ENCODE measurements around the gene DPH2.

Gene DPH2

DNA sequence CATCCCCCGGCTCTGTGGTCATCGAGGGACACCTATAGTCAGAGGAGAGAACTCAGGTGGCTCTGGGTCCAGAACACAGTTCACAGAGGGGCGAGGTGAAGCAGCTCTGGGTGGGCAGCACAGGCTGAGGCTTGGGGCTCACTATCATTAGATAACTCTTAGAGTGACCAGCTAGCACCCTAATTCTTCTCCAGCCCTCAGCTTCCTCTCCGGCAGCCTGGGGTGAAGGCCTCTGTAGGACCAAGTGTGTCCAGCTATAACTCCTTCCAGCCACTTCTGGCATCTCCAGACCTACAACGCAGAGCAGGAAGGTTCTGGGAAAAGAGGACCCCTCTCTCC, 34.9 kb upstream of the DPH2 start:
- TF ChIP-seq, protein P1, sequence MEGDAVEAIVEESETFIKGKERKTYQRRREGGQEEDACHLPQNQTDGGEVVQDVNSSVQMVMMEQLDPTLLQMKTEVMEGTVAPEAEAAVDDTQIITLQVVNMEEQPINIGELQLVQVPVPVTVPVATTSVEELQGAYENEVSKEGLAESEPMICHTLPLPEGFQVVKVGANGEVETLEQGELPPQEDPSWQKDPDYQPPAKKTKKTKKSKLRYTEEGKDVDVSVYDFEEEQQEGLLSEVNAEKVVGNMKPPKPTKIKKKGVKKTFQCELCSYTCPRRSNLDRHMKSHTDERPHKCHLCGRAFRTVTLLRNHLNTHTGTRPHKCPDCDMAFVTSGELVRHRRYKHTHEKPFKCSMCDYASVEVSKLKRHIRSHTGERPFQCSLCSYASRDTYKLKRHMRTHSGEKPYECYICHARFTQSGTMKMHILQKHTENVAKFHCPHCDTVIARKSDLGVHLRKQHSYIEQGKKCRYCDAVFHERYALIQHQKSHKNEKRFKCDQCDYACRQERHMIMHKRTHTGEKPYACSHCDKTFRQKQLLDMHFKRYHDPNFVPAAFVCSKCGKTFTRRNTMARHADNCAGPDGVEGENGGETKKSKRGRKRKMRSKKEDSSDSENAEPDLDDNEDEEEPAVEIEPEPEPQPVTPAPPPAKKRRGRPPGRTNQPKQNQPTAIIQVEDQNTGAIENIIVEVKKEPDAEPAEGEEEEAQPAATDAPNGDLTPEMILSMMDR (IDR thresholded peaks at IDR 0.05; ENCODE audit: low read depth, low read length, missing control alignments): no peak
- DNase-seq: no peak
- Histone ChIP-seq H3K4me3 (ENCODE audit: low read depth, low read length) (no peak overlapping the region), H3K27me3 (replicated peaks) (no peaks in the 10 kb centered on the region), H3K27ac (no peak overlapping the region), H3K36me3 (replicated peaks) (peaks cover 2% of the 10 kb centered on the region)
- in situ Hi-C loops (cut with HindIII; ENCODE audit: low pct_ligation_motif_present, low sequenced_read_pairs): loop anchor here (25.0 kb wide), 1 partner anchor 173 kb away; no protein-coding TSS in a partner anchor

DNA sequence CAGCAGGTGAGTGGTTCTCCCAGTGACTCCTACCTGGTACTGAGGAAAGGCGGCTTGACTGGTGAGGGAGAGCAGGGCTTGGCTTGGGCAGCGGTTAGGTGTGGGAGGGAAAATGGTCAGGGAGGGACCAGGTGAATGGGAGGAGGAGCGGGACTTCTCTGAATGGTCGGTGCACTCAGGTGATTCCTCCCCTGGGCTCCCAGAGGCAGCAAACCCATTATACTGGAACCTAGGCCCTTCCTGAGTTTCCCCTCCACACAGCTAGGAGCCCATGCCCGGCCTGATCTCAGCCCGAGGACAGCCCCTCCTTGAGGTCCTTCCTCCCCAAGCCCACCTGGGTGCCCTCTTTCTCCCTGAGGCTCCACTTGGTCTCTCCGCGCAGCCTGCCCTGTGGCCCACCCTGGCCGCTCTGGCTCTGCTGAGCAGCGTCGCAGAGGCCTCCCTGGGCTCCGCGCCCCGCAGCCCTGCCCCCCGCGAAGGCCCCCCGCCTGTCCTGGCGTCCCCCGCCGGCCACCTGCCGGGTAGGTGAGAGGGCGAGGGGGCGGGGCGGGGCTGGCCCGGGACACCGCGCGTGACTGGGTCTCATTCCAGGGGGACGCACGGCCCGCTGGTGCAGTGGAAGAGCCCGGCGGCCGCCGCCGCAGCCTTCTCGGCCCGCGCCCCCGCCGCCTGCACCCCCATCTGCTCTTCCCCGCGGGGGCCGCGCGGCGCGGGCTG, 33.9 kb upstream of the DPH2 start:
- TF ChIP-seq, protein P1 (IDR thresholded peaks at IDR 0.05; ENCODE audit: low read depth, low read length, missing control alignments): no peak
- H3K4me3 ChIP-seq (ENCODE audit: low read depth, low read length): peak overlapping the region; percentile 22
- in situ Hi-C loops (cut with HindIII; ENCODE audit: low pct_ligation_motif_present, low sequenced_read_pairs): loop anchor here (25.0 kb wide), 1 partner anchor 174 kb away; no protein-coding TSS in a partner anchor
- no peak overlapping the region for H3K27ac ChIP-seq
- no peaks in the 10 kb centered on the region for H3K27me3 ChIP-seq (replicated peaks)
- H3K36me3 ChIP-seq (replicated peaks): no peaks in the 10 kb centered on the region
- no peak for DNase-seq

DNA sequence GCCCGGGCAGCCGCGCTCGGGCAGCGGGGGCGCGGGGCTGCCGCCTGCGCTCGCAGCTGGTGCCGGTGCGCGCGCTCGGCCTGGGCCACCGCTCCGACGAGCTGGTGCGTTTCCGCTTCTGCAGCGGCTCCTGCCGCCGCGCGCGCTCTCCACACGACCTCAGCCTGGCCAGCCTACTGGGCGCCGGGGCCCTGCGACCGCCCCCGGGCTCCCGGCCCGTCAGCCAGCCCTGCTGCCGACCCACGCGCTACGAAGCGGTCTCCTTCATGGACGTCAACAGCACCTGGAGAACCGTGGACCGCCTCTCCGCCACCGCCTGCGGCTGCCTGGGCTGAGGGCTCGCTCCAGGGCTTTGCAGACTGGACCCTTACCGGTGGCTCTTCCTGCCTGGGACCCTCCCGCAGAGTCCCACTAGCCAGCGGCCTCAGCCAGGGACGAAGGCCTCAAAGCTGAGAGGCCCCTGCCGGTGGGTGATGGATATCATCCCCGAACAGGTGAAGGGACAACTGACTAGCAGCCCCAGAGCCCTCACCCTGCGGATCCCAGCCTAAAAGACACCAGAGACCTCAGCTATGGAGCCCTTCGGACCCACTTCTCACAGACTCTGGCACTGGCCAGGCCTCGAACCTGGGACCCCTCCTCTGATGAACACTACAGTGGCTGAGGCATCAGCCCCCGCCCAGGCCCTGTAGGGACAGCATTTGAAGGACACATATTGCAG, 33.2 kb upstream of the DPH2 start:
- H3K36me3 ChIP-seq (replicated peaks): no peaks in the 10 kb centered on the region
- no peaks in the 10 kb centered on the region for H3K27me3 ChIP-seq (replicated peaks)
- no peak overlapping the region for H3K27ac ChIP-seq
- in situ Hi-C loops (cut with HindIII; ENCODE audit: low pct_ligation_motif_present, low sequenced_read_pairs): loop anchor here (25.0 kb wide), 1 partner anchor 174 kb away; no protein-coding TSS in a partner anchor
- DNase-seq: no peak
- H3K4me3 ChIP-seq (ENCODE audit: low read depth, low read length): peak overlapping the region; percentile 33
- TF ChIP-seq, protein P1 (IDR thresholded peaks at IDR 0.05; ENCODE audit: low read depth, low read length, missing control alignments): peak; percentile 50

DNA sequence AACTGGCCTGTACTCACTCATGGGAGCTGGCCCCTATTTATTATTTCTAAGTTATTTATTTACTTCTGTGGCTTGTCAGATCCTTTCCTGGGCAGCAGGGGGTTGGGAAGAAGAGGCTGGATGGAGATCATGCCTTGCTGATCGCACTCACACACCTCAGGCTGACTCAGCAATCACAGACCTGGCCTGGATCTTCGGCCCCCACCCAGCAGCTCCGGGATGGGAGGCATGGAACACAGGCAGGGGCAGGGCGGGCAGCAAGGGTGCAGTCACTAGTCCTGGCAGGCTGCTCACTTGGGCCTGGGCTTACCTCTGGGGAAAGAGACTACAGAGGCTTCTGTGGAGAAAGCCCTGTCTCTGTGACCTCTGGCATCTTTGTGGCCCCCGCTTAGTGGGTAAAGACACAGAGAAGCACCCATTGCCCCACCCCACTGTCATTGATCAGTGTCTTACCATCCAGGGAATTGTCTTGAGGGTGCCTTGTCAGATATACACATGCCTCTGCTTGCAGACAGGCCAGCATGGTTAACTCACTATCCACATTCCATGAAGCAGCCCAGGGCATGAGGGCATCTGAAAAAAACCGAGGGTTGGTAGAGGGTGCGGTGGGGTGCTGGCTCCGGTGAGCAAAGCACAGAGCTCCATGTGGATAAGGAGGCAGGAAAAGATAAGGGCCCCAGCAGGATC, 32.5 kb upstream of the DPH2 start:
- in situ Hi-C loops (cut with HindIII; ENCODE audit: low pct_ligation_motif_present, low sequenced_read_pairs): loop anchor here (25.0 kb wide), 1 partner anchor 175 kb away; no protein-coding TSS in a partner anchor
- TF ChIP-seq, protein P1 (IDR thresholded peaks at IDR 0.05; ENCODE audit: low read depth, low read length, missing control alignments): no peak
- H3K27me3 ChIP-seq (replicated peaks): no peaks in the 10 kb centered on the region
- H3K36me3 ChIP-seq (replicated peaks): no peaks in the 10 kb centered on the region
- DNase-seq: no peak
- H3K4me3 ChIP-seq (ENCODE audit: low read depth, low read length): no peak overlapping the region
- H3K27ac ChIP-seq: no peak overlapping the region

DNA sequence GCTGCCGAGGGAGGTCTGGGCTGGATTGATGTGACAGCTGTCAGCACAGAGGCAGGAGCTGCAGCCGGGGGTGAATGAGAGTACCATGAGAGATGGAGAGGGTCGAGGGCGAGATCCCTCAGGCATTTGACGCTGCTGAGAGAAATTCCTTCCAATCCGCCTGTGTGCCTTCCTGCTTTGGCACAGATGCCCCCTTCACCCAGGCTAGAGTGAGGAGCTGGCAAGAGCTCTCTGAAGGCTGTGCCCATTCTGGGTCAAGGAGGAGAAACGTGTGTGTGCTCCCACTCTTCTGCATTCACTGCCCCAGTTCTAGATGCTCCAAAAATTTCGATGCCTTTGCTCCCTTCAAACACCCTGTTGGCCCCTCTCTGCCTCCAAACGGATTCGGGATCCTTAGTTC, 31.4 kb upstream of the DPH2 start:
- DNase-seq: no peak
- H3K27me3 ChIP-seq (replicated peaks): no peaks in the 10 kb centered on the region
- TF ChIP-seq, protein P1 (IDR thresholded peaks at IDR 0.05; ENCODE audit: low read depth, low read length, missing control alignments): no peak
- no peaks in the 10 kb centered on the region for H3K36me3 ChIP-seq (replicated peaks)
- no peak overlapping the region for H3K27ac ChIP-seq
- in situ Hi-C loops (cut with HindIII; ENCODE audit: low pct_ligation_motif_present, low sequenced_read_pairs): loop anchor here (25.0 kb wide), 1 partner anchor 176 kb away; no protein-coding TSS in a partner anchor
- no peak overlapping the region for H3K4me3 ChIP-seq (ENCODE audit: low read depth, low read length)
